Measurements from ENCODE around the gene CDKN2D. TPM values are rescaled to one million over a fixed set of nuclear protein-coding genes. Genes with fewer than 3 reads are reported as not detected.

Gene CDKN2D
- total RNA-seq, 1 donor from 2014 or later = 13.0 TPM

GRCh38 chr19:10557603-10558197, 11.1 kb downstream of the CDKN2D start:
- no peak for TF ChIP-seq CTCF (IDR thresholded peaks at IDR 0.05)
- Mint-ChIP-seq H3K27me3 (ENCODE audit: unreplicated experiment) (no peaks in the 10 kb centered on the region), H3K4me3 (ENCODE audit: unreplicated experiment) (no peak overlapping the region), H3K9me3 (ENCODE audit: unreplicated experiment) (no peaks in the 10 kb centered on the region), H3K4me1 (ENCODE audit: unreplicated experiment) (no peaks in the 10 kb centered on the region), H3K36me3 (ENCODE audit: unreplicated experiment) (peaks cover 27% of the 10 kb centered on the region), H3K27ac (ENCODE audit: unreplicated experiment) (no peak overlapping the region)
- no peak for DNase-seq (ENCODE audit: extremely low spot score, unreplicated experiment)

GRCh38 chr19:10555610-10555973, 13.2 kb downstream of the CDKN2D start:
- DNase-seq (ENCODE audit: extremely low spot score, unreplicated experiment) = no peak
- no peaks in the 10 kb centered on the region for H3K9me3 Mint-ChIP-seq (ENCODE audit: unreplicated experiment)
- H3K27me3 Mint-ChIP-seq (ENCODE audit: unreplicated experiment) = no peaks in the 10 kb centered on the region
- no peak overlapping the region for H3K4me3 Mint-ChIP-seq (ENCODE audit: unreplicated experiment)
- TF ChIP-seq CTCF (IDR thresholded peaks at IDR 0.05) = no peak
- peaks cover 31% of the 10 kb centered on the region for H3K36me3 Mint-ChIP-seq (ENCODE audit: unreplicated experiment)
- H3K27ac Mint-ChIP-seq (ENCODE audit: unreplicated experiment) = no peak overlapping the region
- H3K4me1 Mint-ChIP-seq (ENCODE audit: unreplicated experiment) = no peaks in the 10 kb centered on the region

GRCh38 chr19:10554760-10555609, 13.8 kb downstream of the CDKN2D start:
- Mint-ChIP-seq H3K27ac (ENCODE audit: unreplicated experiment) (no peak overlapping the region), H3K27me3 (ENCODE audit: unreplicated experiment) (no peaks in the 10 kb centered on the region), H3K9me3 (ENCODE audit: unreplicated experiment) (no peaks in the 10 kb centered on the region), H3K4me3 (ENCODE audit: unreplicated experiment) (no peak overlapping the region), H3K36me3 (ENCODE audit: unreplicated experiment) (peaks cover 36% of the 10 kb centered on the region), H3K4me1 (ENCODE audit: unreplicated experiment) (no peaks in the 10 kb centered on the region)
- no peak for TF ChIP-seq CTCF (IDR thresholded peaks at IDR 0.05)
- no peak for DNase-seq (ENCODE audit: extremely low spot score, unreplicated experiment)

GRCh38 chr19:10553943-10554381, 14.8 kb downstream of the CDKN2D start:
- peaks cover 32% of the 10 kb centered on the region for H3K36me3 Mint-ChIP-seq (ENCODE audit: unreplicated experiment)
- DNase-seq (ENCODE audit: extremely low spot score, unreplicated experiment) = no peak
- no peaks in the 10 kb centered on the region for H3K4me1 Mint-ChIP-seq (ENCODE audit: unreplicated experiment)
- H3K4me3 Mint-ChIP-seq (ENCODE audit: unreplicated experiment) = no peak overlapping the region
- no peak overlapping the region for H3K27ac Mint-ChIP-seq (ENCODE audit: unreplicated experiment)
- no peaks in the 10 kb centered on the region for H3K9me3 Mint-ChIP-seq (ENCODE audit: unreplicated experiment)
- no peaks in the 10 kb centered on the region for H3K27me3 Mint-ChIP-seq (ENCODE audit: unreplicated experiment)
- no peak for TF ChIP-seq CTCF (IDR thresholded peaks at IDR 0.05)

GRCh38 chr19:10553087-10553667, 15.6 kb downstream of the CDKN2D start:
- H3K9me3 Mint-ChIP-seq (ENCODE audit: unreplicated experiment) = no peaks in the 10 kb centered on the region

More at GRCh38 chr19:10553087-10553667, 15.6 kb downstream of the CDKN2D start:
- no peak overlapping the region for H3K4me3 Mint-ChIP-seq (ENCODE audit: unreplicated experiment)
- TF ChIP-seq CTCF (IDR thresholded peaks at IDR 0.05) = no peak
- no peaks in the 10 kb centered on the region for H3K27me3 Mint-ChIP-seq (ENCODE audit: unreplicated experiment)
- H3K4me1 Mint-ChIP-seq (ENCODE audit: unreplicated experiment) = no peaks in the 10 kb centered on the region
- DNase-seq (ENCODE audit: extremely low spot score, unreplicated experiment) = no peak
- peak overlapping the region; percentile 23 for H3K27ac Mint-ChIP-seq (ENCODE audit: unreplicated experiment)
- H3K36me3 Mint-ChIP-seq (ENCODE audit: unreplicated experiment) = peaks cover 30% of the 10 kb centered on the region

Measured in osteocyte (in vitro differentiated cells).